ENCODE measurements around the gene CERS6.

Gene CERS6

DNA sequence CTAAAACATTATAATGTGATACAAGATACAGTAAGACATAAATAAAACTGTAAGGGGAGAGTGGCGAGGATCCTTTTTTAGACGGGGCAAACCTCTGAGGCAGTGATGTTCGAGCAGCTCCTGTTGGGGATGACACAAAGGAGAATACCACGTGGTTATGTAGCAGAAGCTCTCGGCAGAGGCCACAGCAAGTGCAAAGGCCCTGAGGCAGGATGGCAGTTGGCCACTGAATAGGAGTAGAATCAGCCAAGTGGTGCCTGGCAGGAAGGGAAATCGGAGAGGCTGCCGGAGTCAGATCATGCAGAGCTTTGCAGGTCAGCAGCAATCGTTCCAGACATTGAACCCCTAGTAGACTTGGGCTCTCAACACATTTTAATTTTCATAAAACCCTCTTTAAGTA, 365.5 kb downstream of the CERS6 start:
- TF ChIP-seq, protein P1, sequence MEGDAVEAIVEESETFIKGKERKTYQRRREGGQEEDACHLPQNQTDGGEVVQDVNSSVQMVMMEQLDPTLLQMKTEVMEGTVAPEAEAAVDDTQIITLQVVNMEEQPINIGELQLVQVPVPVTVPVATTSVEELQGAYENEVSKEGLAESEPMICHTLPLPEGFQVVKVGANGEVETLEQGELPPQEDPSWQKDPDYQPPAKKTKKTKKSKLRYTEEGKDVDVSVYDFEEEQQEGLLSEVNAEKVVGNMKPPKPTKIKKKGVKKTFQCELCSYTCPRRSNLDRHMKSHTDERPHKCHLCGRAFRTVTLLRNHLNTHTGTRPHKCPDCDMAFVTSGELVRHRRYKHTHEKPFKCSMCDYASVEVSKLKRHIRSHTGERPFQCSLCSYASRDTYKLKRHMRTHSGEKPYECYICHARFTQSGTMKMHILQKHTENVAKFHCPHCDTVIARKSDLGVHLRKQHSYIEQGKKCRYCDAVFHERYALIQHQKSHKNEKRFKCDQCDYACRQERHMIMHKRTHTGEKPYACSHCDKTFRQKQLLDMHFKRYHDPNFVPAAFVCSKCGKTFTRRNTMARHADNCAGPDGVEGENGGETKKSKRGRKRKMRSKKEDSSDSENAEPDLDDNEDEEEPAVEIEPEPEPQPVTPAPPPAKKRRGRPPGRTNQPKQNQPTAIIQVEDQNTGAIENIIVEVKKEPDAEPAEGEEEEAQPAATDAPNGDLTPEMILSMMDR (IDR thresholded peaks at IDR 0.05; ENCODE audit: control insufficient read depth, insufficient read depth, low read depth, low read length, missing control alignments), result no peak
- H3K4me3 ChIP-seq (ENCODE audit: control insufficient read depth, low read depth, low read length), result no peak overlapping the region
- DNase-seq (ENCODE audit: low read depth), result no peak

DNA sequence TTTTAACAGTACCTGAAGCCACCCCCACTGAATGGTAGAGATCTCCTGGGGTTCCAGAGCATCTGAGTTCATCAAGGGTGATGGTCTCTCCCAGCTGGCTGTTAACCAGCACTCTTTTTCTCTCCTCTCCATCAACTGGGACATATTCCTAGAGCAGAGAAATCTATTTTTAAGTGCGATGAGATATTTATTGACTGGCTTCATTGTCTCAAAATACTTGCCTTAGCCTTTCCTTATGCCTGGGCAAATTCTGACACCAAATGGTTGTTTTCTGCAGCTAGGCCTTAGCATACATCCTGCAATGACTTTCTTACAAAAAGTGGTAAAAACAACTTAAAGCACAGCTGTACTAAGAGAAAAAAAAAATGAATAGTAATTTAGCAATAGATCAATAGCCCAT, 365.9 kb downstream of the CERS6 start:
- H3K4me3 ChIP-seq (ENCODE audit: control insufficient read depth, low read depth, low read length), result no peak overlapping the region
- TF ChIP-seq, protein P1 (IDR thresholded peaks at IDR 0.05; ENCODE audit: control insufficient read depth, insufficient read depth, low read depth, low read length, missing control alignments), result no peak
- no peak for DNase-seq (ENCODE audit: low read depth)
